22Rv1 (cell line): ENCODE results near the gene ZNF652.

Experiments used
- H3K27ac ChIP-seq: fragments of 450-650 bp; 2 replicates; pipeline ENCODE4 v1.5.1; 2017
- ZFX ChIP-seq: fragments of 450-650 bp; IDR thresholded peaks from 2 replicates; pipeline ENCODE4 v1.6.1; 2017; ENCODE audit warnings: antibody characterized with exemption, borderline replicate concordance
- TF ChIP-seq, protein P1 (sequence below): fragments of 450-650 bp; IDR thresholded peaks from 2 replicates; pipeline ENCODE4 v1.5.1; 2017; ENCODE audit warnings: mild to moderate bottlenecking

The ZNF652 gene

DNA sequence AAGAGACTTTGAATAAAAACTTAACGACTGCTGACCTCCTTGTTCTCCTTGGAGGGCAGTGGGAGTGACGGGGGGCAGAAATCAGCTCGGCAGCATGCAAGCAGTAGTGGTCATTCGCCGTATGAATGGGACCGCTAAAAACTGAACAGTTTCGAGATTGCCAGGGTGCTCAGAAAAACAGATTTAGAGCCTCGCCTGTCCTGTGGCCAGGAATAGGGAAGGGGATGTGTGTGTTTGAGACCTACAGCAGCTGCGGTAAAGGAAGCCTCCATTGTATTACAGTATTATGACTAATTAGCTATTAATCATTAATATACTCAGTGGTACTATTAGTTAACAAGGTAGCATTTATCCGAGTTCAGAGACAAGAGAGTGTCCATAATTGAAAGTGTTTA lies 670 bp upstream of the ZNF652 start:
- H3K27ac ChIP-seq = peak overlapping the region; percentile 94
- TF ChIP-seq, protein P1, sequence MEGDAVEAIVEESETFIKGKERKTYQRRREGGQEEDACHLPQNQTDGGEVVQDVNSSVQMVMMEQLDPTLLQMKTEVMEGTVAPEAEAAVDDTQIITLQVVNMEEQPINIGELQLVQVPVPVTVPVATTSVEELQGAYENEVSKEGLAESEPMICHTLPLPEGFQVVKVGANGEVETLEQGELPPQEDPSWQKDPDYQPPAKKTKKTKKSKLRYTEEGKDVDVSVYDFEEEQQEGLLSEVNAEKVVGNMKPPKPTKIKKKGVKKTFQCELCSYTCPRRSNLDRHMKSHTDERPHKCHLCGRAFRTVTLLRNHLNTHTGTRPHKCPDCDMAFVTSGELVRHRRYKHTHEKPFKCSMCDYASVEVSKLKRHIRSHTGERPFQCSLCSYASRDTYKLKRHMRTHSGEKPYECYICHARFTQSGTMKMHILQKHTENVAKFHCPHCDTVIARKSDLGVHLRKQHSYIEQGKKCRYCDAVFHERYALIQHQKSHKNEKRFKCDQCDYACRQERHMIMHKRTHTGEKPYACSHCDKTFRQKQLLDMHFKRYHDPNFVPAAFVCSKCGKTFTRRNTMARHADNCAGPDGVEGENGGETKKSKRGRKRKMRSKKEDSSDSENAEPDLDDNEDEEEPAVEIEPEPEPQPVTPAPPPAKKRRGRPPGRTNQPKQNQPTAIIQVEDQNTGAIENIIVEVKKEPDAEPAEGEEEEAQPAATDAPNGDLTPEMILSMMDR = no peak
- no peak for TF ChIP-seq ZFX

DNA sequence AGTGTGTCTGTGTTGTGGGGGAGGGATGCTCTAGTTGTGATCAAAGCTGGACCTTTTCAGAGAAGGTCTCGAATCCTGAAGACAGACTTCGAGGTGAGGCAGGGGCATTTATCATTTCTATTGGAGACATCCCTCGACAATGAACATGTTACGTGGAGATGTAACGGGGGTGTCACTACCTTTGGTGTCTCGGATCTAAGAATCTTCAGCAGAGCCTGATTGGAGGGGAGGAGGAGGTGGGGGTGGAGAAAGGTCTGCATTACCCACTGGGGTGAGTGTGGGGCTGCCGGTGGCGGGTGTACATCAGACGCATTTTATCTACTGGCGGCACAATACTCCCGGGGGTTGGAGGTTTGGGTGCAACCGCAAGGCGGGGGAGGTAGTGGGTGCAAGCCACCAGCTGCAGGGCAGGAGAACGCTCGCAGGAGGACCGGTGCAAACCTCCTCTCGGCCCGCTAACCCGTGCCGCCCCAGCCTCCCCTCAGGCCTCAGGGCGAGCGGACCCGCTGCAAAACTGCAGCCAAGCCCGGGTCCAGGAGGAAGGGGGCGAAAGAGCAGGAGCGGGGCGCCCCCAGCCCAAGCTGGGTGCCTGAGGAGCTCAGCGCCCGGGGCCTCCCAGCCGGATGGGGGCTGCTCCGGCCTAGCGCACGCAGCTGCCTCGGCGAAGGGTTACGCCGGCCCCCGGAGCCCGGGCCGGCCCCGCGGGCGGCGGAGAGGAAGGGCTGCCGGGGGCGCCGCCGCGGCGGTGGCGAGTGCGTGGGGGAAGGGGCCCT lies 735 bp downstream of the ZNF652 start:
- no peak for TF ChIP-seq ZFX
- TF ChIP-seq, protein P1 = no peak
- H3K27ac ChIP-seq = peak overlapping the region; percentile 94

DNA sequence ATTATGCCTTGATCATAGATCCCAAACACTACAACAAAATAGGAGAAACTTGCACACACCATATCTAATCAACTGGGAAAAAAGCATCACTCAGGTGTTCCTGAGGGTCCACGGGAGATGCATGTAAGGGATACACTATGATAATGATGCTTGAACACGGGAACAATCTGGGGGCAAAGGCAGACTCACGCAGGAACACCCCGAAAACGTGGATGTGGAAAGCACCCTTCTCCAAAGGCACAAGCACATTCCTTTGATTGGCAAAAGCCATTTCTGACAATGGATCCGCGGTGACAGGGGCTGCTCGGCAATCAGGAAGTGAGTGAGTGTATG lies 1.3 kb downstream of the ZNF652 start:
- no peak for TF ChIP-seq ZFX
- TF ChIP-seq, protein P1 = no peak
- H3K27ac ChIP-seq = peak overlapping the region; percentile 94

DNA sequence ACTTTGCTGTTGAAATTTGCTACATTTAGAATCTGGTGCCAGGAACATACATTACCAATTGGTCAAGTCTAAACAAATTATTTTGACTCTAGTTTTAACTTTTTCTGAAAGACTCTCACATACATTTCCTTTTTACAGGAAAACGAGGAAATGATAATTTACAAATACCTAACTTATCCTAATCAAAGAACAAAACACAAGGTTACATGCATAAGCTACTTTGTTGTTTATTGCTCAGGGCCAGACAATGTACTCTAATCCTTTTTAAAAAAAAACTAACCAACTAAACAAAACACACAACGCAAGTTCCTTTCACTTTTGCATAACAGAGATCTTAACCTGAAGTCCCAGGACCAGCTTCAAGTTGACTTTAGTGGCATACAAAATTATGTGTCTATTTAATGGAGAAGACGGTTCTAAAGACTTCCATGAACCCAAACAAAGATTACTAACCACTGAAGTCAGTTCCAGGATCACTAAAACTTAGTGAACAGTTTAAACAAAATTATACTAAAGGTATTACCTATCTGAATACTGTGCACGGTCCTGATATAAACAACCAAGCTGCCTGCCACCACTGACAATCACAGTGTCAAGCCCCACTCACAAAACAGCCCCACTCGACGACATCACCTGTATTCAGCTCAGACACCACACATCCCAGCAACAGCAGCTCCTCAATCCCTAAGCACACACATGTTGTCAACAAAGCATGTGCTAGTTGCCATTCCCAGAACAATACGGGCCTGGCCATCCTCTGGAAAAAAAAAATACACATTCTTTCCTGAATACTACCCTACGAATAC lies 1.9 kb downstream of the ZNF652 start:
- TF ChIP-seq ZFX = no peak
- TF ChIP-seq, protein P1 = no peak
- peak overlapping the region; percentile 94; the same call in 1 of the 2 replicates for H3K27ac ChIP-seq

DNA sequence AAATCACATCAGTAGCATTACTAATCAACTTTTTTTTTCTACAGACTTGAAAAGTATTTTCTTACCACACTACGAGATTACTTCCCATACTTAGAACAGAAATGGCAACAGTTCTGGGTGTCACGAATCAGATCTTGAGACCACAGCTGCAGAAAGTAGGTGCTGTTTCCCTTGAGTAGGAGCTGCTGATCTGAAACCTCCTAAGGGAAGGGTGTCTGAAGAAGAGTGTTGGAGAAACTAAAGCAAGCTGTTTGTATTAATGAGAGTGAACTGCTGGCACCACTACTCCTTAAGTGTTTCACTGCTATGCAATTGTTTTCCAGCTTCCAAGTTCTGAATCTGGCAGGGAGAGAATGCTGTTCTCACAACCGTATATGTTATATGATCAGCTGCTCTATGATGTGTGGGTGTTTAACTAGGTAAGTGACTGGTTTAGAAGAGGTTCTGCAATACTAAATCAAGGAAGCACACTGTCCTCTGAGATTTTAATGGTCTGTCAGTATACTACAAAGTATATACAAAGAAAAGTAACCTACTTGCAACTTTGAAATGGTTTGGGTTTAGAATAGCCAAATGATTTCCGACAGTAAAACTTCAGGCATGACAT lies 3.3 kb downstream of the ZNF652 start:
- H3K27ac ChIP-seq = no peak overlapping the region
- TF ChIP-seq, protein P1 = no peak
- TF ChIP-seq ZFX = no peak

DNA sequence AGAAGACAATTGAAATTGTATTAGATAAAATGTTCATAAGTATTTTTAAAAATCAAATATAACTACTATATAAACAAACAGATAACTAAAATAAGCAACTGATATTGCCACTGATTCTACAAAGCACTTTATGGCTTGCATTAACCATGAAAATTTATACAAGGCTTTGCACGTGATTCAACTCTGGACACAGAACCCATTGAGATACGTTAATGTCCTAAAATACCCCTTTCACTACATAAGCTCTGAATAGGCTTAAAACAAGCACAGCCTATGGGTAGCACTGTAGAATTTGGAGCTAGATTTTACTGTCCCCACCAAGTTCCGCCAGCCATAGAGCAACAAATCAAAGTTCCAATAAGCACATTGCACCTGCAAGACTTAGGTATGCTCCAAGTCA lies 4.5 kb downstream of the ZNF652 start:
- H3K27ac ChIP-seq = no peak overlapping the region

More for the DNA sequence above, 4.5 kb downstream of the ZNF652 start:
- TF ChIP-seq, protein P1 = no peak
- no peak for TF ChIP-seq ZFX
